SHP77 (cell line): ENCODE results near the gene CDON.
A peak's percentile ranks its signal among the peaks of the same experiment; 100 is the strongest.

ENCODE experiments used
- DNase-seq, 2 experiments: peaks; one replicate each; lab custom pipeline; 2025; lab: John Stamatoyannopoulos, UW

The CDON gene

DNA sequence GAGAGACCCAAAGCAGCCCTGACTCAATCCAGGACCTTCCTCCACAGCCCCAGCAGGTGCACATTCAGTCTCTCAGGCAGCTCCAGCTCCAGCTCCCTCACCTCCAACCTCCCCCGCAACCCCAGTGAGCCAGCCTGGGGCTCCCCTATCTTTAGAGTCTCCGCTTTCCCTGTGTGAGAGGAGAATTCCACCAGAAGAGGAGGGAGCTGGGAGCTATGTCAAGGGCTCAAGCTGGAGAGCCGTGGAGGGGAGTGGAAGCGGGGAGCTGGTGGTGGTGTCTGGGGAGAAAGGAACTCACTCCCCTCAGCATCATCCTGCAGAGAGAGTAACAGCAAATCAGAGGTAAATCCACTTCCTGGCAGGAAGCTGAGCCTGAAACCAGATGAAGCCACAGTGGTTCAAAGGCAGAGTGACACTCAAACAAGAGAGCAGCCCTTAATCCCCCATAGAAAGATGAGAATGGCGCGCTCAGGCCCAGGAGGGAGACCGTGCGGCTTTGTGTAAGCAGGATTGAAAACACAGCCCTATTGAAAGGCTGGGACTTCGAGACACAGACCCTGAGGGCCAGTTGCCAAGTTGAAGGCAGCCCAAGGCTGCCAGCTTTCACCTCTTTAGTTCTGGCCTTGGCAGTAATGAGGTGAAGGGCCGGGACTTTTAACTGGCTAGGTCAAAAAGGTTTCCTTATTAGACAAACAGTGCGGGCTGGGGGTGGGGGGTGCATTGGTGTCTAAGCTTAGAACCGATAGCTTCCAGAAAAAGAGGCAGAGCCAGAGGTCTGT, 21.4 kb upstream of the CDON start:
- no peak for DNase-seq

DNA sequence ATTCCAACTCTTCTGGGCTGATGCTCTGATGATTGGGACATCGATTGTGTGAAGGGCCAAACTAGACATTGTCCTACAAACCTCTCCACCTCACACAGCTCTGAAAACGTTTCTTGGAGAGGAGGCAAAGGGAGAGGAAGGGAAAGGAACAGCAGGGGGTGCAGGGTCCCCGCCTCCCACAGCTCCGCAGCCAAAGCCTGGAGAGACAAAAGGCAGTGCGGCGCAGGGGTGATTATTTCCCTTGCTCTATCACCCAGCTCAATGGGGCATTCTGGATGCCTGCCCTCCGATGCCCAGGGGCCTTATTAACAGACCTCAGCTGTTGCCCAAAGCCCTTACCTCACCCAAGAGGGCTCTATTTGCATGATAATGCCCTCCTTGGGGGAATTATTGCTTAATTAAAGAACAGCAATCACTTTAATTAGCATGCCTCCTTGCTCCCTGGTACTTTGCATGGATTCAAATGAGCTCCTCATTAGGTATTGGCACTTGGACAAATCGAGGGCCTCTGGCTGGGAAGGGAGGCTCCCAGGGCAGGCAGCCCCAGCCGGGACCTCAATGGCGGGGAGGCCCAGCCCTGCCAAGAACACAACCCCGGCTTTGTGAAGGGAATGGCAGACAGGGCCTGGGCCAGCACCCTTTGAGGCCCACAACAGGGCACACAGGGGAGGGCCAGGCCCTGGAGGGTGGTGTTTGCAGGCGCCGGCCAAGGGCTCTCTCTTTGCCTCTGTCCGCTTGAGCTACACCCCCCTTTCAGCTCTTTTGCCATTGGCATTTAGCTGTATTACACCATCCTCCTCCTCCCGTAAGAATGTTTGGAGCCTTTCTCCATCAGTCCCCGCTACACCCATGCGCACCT, 19.8 kb upstream of the CDON start:
- DNase-seq = no peak

DNA sequence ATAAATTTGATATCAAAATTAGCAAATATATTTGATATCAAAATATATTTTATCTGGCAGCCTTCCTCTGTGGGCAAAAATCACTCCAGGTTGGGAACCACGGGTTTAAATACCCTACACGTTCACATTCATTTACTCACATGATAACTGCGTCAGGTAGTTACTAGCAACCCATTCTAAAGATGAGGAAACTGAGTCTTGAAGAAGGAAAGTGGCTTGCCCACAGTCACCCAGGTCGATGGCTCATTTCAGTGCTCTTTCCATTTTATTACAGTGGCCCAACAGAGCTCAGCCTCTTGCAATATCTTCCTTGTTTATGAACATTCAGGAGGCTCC, 19.2 kb upstream of the CDON start:
- no peak for DNase-seq

DNA sequence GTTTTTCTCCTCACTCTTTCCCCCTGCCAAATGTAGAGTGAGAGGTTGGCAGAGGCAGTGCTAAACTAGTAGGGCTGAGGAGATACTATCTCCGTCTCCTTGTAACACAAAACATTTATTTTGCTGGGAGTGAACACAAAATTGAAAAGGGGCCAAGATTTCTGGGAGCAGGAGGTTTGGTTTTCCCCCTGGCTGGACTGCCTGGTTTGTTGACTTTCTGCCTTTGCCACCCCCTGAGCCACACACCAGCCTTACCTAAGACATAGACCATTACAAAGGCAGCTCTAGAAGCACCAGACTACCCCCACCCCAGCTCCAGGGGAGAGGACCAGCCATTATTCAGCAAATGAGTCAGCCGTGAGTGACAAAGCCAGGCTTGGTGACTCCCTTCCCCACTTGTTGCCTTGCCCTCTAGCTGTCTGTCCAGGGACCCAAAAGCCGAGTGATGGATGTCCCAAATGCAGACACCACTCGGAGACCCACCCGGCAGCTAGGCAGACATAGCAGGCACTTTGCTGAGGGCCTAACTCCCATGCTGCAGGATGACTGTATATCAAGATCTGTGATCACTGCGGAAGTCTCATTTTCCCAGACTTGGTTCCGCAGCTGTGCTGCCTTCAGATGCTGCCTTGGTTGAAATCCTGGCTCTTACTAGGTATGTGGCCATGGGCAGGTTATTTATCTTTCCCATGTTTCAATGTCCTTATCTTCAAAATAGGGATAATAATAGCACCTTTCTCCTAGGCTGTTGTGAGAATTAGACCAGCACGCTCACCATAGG, 17.7 kb upstream of the CDON start:
- DNase-seq = no peak

DNA sequence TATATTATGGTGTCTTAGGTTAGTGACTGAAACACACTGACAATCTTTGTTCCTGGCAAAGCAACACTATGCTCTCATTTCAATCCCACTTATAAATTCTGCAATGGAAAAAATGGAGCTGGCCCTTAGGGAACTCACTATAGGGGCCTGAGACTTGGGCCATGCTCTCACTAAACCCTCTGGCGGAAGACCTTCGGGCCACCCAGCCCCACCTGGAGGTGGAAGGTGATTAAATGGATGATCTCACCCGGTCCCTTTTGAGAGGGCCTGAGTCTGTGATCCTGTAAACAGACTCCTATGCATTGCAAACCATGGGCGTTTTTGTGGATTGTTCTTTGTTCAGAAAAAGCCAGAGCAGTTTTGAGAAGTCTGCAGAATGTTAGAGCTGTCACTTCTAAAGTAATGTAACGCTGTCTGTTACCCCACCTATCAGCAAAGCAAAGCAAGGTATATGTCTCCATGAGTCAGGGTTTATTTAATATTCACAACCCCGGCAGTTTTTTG, 17.0 kb upstream of the CDON start:
- DNase-seq = peak; percentile 51 to 59

DNA sequence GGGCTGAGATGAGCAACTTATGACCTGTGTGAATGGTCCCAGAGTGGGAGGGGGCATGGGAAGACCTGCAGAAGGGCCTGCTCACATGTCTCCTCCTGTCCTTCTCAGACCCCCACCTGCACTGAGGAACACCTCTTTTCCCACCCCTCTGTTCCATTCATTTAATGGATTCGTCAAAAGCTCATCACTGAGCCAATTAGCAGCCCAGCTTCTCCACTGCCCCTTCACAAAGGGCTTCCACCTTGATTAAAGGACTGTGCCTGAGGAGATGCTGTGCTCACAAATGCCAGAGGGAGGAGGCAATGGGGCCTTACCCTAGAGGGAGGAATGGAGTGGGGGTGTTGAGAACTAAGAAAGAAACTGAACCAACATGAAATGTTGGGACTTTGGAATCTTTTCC, 14.0 kb upstream of the CDON start:
- DNase-seq = no peak

DNA sequence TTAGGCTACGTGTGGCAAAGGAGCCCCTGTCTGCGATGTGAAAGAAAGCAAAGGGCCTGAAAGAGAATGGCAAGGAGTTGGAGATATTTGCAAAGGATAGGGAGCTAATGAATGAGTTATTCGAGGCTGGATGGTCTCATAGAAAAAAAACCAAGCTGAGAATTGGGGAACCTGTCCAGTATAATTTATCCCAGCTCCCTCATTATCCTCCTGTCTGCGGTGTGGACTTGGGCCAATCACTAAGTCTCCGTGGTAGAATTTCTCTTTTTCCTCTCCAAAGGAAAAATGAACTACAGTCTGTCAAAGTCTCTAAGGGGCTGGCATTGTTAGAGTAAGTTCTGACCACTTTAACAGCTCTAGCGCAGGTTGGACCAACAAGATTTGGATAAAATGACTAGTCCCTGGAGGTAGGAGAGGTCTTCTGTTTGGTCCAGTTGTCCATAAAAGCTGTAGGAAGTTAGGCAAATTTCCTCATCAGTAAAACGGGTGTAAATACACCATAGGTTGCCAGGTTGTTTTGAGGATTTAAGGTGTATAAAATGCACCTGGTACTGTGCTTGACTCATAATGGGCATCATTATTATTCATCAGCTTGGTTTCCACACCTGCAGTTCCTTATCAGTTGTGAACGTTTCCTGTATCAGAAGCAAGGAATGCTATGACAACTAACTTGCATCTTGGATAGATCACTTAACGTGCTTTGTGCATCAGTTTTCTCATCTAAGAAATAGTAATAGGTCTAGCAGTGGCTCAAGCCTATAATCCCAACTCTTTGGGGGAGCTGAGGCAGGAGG, 10.3 kb upstream of the CDON start:
- no peak for DNase-seq

DNA sequence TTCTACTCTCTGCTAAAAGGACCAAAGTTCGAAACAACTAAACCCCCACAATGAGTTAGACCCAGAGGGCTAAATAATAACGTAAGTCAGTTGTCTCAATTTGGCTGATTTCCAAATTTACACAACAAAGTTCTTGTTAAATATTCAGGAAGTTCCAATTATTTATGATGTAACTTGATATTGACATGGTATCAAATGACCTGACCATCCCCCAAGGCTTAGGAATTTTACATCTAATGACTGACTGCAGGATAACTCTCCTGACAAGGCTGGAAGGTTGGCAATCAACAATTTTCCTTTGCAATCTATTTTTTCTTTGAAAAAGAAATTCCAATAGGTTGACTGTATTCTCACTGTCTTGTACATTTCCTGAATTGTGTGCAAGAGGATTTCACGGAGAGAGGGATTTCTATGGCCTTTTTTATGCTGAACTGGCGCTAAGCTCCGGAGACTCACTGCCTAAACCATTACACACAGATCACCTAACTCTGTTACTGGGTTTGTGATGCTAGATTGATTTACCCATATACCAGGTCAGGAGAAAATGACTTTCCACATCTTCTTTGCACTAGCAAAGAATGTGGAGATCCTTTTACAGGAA, 9.6 kb upstream of the CDON start:
- no peak for DNase-seq

DNA sequence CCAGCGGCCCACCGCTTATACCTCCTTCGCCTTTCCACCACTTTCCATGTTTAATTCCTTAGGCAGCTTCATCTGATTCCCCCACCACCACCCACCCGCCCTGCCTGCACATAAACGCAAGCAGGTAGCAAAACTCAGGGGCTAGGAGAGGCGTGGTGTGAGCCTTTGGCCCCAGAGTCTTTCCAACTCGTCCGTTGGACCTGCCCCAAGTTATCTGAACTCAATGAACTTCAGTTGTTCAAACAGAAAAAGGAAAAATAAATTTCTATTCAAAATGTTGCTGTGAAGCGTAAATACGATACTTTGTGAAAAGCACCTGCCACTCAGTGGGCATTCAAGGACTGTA, 814 bp upstream of the CDON start:
- no peak for DNase-seq

DNA sequence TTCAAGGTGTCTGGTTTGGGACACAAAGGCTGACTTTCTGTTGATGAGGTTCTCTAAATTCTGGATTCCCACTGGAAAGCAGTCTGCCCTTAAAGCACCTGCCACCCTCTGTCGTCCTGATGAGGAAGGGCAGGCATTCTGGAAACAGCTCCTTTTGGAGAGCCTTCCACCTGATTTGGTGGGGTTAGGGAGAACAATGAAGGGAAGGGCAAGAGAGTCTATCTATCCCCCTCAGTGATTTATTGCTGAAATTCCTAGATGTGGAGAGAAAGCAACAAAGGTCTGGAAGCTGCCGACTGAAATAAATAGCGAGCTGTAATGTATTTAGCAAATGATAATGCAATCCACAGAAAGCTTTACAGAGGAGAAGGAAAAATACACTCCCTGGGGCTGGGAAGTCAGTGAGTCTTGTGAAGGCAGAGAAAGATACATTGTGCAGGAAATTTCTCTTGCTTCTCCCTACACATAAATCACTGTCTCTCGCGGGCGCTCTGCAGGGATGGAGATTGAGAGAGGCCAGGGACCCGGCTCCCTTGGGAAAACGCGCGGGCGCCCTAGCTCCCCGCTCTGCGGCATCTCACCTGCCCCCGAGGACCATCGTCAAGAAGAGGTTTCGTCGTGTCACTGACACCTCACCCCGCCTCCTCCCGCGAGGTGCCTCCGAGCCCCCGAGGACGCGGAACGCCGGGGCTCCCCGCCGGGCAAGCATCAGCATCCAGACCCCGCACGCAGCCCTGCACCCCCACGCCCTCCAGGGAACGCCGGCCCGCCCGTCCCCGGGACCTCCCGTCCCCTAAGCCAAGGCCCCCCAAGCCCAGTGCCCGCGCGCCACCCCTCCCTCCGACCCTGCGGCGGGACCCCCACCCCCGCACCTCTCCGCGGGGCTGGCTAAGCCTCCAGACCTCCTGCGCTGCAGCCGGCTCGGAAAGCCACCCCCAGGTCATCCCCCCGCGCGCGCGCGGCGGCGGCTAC, 673 bp downstream of the CDON start:
- peak; percentile 19 to 67 for DNase-seq

DNA sequence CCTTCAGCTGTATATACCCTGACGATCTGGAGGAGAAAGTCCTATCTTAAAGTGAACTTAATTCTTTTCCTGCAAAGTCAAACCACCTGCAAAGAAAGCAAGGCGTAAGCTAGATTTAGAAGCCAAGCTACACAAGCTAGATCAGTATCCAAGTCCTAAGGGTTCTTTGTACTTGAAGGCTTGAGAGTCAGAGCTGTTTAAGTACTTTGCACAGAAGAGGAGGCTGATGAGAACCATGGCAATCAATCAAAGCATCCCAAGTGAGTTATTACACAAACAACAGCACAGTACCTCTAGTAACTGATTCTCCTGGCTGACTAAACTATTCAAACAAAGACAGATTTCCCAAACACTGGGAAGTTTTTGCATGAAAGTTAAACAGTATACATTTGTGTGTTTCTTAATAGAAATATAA, 1.9 kb downstream of the CDON start:
- DNase-seq = no peak

DNA sequence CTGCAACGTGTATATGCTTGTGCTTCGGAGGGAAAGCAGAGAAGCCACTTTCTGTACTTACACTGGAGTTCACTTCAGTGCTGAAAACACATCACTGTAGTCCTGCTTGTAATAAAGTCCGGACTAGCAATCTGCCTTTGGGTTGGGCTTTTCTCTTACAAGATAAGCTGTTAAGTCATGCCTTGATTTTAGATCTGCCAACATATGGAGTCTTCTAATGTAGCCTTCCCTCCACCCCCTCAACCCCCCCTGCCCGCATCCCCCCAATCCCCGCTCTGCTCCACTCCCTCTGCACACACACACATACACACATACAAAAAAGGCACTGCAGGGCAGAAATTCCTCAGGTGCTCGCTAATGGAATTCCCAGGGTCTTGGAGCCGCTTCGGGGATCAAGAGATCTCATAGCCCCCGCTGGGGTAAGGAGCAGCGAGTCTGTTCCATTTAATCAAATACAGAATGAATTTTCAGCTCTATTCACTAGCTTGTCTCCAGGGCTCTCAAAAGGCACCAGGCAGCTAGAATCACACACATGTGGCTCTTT, 3.4 kb downstream of the CDON start:
- no peak for DNase-seq

DNA sequence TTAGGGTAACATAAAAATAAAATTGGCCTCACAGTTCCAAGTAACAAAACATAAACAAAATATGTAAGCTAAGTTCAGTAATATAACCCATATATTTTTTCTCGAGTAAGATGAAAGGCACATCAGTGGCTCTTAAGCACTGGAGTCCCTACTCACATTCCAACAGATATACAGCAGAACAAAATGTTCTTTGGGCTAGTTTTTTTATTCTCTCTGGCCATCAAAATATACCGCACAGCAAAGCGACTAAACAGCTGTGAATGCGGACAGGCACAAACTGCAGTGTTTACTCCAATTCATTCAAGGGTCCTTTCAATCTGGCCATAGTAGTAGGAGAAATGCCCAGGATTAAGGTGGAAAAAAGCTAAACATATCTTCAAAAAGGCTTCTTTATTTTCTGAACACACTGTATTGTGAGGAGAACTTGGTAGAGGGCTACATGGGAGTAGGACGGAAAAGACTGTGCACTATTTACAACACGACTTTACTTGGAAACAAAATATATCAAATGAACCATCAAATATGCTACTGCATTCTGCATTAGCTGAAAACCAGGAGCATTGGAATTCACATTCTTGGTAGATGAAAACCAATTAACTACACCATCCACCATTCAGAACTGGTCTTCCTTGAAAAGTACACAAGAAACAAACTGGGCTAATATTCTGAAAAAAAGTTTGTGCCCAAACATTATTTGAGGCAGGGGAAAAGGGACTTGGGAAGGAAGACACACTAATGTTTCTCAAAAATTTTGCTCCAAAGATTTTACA, 4.4 kb downstream of the CDON start:
- DNase-seq = no peak

DNA sequence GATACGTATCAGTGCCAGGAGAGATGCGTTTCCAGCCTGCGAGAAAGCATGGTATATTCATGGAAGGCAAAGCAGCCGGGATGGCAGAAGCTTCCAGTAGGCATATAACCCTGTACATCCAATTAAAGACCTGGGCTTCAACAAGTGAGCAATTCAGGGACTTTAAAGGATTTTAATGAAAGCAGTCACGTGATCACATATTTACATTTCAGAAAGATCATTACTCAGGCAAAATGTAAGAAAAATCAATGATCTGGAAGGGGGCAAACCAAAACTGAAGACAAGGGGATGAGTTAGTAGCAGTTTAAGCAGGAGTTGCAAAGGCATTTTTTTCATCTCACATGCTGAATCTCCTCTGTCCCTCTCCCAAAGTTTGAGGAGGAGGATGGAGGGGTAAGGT, 7.8 kb downstream of the CDON start:
- DNase-seq = no peak

DNA sequence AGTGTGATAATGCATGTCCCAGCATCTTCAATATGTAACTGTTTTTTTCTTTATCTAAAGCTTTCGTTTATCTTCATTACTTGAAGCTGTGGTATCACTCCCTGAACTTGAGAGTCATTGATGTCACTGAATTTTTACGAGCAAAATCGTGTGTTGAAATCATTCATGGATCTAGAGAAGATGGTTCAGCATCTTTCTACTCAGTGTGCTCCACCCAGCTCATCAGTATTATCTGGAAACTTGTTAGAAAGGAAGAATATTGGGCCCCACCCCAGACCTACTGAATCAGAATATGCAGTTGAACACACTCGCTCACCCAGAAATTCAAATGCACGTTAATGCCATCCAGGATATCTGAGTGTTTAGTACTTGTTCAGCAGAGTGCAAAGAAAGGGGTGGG, 8.3 kb downstream of the CDON start:
- no peak for DNase-seq

DNA sequence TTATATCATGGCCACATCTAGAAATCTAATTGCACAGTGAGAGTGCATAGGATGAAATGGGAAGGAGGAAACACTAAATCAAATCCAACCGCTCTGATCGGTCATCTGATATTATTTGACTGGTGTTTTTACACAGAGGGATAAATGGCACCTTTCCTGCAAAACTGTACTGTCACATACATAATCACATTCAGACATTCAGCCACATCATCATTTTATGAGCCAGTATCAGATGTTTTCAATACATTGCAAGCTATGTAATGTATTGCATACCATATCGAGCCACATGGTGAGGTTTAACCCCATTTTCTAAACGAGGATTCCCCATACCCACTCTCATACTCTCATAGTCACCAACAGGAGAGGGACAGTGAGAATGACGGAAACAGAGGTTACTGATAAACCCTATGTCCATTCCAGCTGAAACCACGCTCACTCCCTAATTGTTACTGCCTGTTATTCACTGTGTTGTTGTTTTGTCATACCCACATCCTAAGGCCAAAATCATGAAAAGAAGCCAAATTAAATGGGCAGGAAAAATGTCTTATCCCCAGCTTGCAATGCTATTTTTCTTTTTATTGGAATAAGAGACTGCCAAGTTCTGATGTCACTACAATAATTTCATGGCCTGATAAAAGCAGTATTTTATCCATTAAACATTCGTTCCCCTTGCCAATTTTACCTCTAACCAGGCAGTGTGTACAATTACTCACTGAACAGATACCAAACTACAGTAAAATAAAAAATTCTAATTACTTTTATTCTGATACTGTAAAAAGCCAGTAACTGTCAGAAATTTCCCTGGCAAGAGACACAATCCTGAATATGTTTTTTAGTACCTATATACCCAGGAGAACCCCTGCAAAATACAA, 9.0 kb downstream of the CDON start:
- DNase-seq = no peak

DNA sequence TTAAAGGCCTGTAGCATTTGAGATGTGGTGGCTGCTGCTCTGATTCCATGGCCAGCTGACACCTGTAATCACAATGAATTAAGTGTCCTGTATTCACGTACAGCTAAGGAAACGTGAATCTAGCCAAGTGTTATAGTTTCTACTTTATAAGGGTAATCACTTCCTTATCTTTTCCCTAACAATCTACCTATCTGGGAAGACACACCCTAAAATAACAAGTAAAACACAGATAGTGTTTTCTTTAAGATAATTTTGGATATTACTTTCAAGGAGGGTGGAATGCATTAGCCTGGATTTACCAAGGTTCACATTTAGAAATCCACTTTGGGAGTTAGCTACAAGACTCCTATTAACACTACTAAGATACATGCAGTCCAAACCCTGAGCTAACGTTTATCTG, 11.5 kb downstream of the CDON start:
- no peak for DNase-seq

DNA sequence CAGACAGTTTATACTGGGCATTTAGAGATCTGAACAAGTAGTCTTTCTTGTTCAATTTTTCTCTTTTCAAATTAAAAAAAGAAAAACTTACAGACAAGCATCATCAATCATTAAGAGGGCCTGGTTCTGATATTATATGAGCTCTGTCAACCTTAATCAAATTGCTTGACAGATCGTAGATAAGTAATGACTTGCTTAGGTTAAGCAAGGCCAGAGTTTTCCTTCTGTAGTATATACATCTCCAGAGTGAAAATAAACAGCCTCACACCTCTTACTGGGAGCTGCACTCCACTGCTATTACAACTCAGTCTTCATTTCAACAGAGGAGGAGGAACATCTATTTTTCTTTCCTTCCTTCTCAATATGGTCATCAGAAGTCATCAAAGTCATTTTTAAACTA, 13.5 kb downstream of the CDON start:
- DNase-seq = no peak
